ENCODE measurements around the gene LRRC8D.
A peak's percentile ranks its signal among the peaks of the same experiment; 100 is the strongest.

LRRC8D gene

GRCh38 chr1:89890085-89890752 lies 69.4 kb downstream of the LRRC8D start:
- TF ChIP-seq, protein P1, sequence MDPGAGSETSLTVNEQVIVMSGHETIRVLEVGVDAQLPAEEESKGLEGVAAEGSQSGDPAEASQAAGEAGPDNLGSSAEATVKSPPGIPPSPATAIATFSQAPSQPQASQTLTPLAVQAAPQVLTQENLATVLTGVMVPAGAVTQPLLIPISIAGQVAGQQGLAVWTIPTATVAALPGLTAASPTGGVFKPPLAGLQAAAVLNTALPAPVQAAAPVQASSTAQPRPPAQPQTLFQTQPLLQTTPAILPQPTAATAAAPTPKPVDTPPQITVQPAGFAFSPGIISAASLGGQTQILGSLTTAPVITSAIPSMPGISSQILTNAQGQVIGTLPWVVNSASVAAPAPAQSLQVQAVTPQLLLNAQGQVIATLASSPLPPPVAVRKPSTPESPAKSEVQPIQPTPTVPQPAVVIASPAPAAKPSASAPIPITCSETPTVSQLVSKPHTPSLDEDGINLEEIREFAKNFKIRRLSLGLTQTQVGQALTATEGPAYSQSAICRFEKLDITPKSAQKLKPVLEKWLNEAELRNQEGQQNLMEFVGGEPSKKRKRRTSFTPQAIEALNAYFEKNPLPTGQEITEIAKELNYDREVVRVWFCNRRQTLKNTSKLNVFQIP (CRISPR knock-in tag; IDR thresholded peaks at IDR 0.05; ENCODE audit: borderline replicate concordance, low read depth): no peak
- TF ChIP-seq SNAI2 (CRISPR knock-in tag; IDR thresholded peaks at IDR 0.05) (no peak), CSDC2 (CRISPR knock-in tag; IDR thresholded peaks at IDR 0.05) (no peak), ISL1 (CRISPR knock-in tag; IDR thresholded peaks at IDR 0.05) (peak; percentile 49; the same call in 1 of the 2 replicates), CREB5 (CRISPR knock-in tag; IDR thresholded peaks at IDR 0.05; ENCODE audit: low read depth) (no peak), ZFP30 (CRISPR knock-in tag; IDR thresholded peaks at IDR 0.05) (no peak), ZNF8 (CRISPR knock-in tag; IDR thresholded peaks at IDR 0.05) (no peak), ZC3H10 (CRISPR knock-in tag; IDR thresholded peaks at IDR 0.05) (no peak)

GRCh38 chr1:89892816-89893215 lies 72.0 kb downstream of the LRRC8D start:
- no peak for ATAC-seq

More at GRCh38 chr1:89890085-89890752, 69.4 kb downstream of the LRRC8D start:
- no peak for ATAC-seq

More at GRCh38 chr1:89892816-89893215, 72.0 kb downstream of the LRRC8D start:
- TF ChIP-seq SNAI2 (CRISPR knock-in tag; IDR thresholded peaks at IDR 0.05) (no peak), ZFP30 (CRISPR knock-in tag; IDR thresholded peaks at IDR 0.05) (no peak), ZNF8 (CRISPR knock-in tag; IDR thresholded peaks at IDR 0.05) (no peak), CSDC2 (CRISPR knock-in tag; IDR thresholded peaks at IDR 0.05) (no peak), CREB5 (CRISPR knock-in tag; IDR thresholded peaks at IDR 0.05; ENCODE audit: low read depth) (no peak), BACH2 (CRISPR knock-in tag; IDR thresholded peaks at IDR 0.05; ENCODE audit: borderline replicate concordance) (no peak), GLIS3 (CRISPR knock-in tag; IDR thresholded peaks at IDR 0.05) (no peak), CSRNP3 (CRISPR knock-in tag; IDR thresholded peaks at IDR 0.05) (no peak), RARB (CRISPR knock-in tag; IDR thresholded peaks at IDR 0.05) (no peak), ZNF70 (CRISPR knock-in tag; IDR thresholded peaks at IDR 0.05) (no peak), ARNTL (CRISPR knock-in tag; IDR thresholded peaks at IDR 0.05; ENCODE audit: borderline replicate concordance, low read depth) (no peak)
- TF ChIP-seq, protein P2, sequence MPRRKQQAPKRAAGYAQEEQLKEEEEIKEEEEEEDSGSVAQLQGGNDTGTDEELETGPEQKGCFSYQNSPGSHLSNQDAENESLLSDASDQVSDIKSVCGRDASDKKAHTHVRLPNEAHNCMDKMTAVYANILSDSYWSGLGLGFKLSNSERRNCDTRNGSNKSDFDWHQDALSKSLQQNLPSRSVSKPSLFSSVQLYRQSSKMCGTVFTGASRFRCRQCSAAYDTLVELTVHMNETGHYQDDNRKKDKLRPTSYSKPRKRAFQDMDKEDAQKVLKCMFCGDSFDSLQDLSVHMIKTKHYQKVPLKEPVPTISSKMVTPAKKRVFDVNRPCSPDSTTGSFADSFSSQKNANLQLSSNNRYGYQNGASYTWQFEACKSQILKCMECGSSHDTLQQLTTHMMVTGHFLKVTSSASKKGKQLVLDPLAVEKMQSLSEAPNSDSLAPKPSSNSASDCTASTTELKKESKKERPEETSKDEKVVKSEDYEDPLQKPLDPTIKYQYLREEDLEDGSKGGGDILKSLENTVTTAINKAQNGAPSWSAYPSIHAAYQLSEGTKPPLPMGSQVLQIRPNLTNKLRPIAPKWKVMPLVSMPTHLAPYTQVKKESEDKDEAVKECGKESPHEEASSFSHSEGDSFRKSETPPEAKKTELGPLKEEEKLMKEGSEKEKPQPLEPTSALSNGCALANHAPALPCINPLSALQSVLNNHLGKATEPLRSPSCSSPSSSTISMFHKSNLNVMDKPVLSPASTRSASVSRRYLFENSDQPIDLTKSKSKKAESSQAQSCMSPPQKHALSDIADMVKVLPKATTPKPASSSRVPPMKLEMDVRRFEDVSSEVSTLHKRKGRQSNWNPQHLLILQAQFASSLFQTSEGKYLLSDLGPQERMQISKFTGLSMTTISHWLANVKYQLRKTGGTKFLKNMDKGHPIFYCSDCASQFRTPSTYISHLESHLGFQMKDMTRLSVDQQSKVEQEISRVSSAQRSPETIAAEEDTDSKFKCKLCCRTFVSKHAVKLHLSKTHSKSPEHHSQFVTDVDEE (CRISPR knock-in tag; IDR thresholded peaks at IDR 0.05): no peak
- TF ChIP-seq, protein P1 (CRISPR knock-in tag; IDR thresholded peaks at IDR 0.05; ENCODE audit: borderline replicate concordance, low read depth): no peak

All from SK-N-SH treated with all-trans-retinoic acid at 6 μM for 48 hours (cell line).